Endodermal cell (in vitro differentiated cells): ENCODE data around the gene GSTO2. TPM values are rescaled to one million over a fixed set of nuclear protein-coding genes. Genes with fewer than 3 reads are reported as not detected.
A peak's percentile ranks its signal among the peaks of the same experiment; 100 is the strongest.

ENCODE experiments used
- DNase-seq: peaks from one replicate; pipeline ENCODE4 v3.0.0-alpha.2; 2017
- H3K27ac ChIP-seq: 2 replicates; pipeline ENCODE4 v1.5.1; 2013; ENCODE audit warnings: mild to moderate bottlenecking, low read depth, low read length, moderate library complexity
- H3K27me3 ChIP-seq: 2 replicates; pipeline ENCODE4 v1.6.1; 2013; ENCODE audit warnings: mild to moderate bottlenecking, low read length, moderate library complexity; ENCODE audit not compliant: insufficient read depth, control insufficient read depth, poor library complexity, severe bottlenecking
- H3K36me3 ChIP-seq: 2 replicates; pipeline ENCODE4 v1.7.0; 2013; ENCODE audit warnings: mild to moderate bottlenecking, low read length, moderate library complexity; ENCODE audit not compliant: control insufficient read depth, insufficient read depth
- H3K4me1 ChIP-seq: one replicate; pipeline ENCODE4 v1.7.0; 2013; ENCODE audit warnings: low read length; ENCODE audit not compliant: control insufficient read depth, insufficient read depth
- H3K4me3 ChIP-seq: 2 replicates; pipeline ENCODE4 v1.5.1; 2013; ENCODE audit warnings: mild to moderate bottlenecking, low read length, moderate library complexity
- H3K9ac ChIP-seq: 2 replicates; pipeline ENCODE4 v1.6.1; 2013; ENCODE audit warnings: mild to moderate bottlenecking, low read length, moderate library complexity; ENCODE audit not compliant: poor library complexity, severe bottlenecking; ENCODE audit errors: extremely low read depth
- H3K9me3 ChIP-seq: 2 replicates; pipeline ENCODE4 v1.6.1; 2013; ENCODE audit warnings: mild to moderate bottlenecking, low read length, moderate library complexity; ENCODE audit not compliant: control insufficient read depth
- H3K27ac Mint-ChIP-seq: 2 replicates; pipeline ENCODE4 v1.8.0; 2020; ENCODE audit warnings: mixed read lengths
- H3K27me3 Mint-ChIP-seq: 2 replicates; pipeline ENCODE4 v1.8.0; 2021; ENCODE audit warnings: mild to moderate bottlenecking, mixed read lengths; ENCODE audit not compliant: insufficient read depth
- H3K36me3 Mint-ChIP-seq: 2 replicates; pipeline ENCODE4 v1.8.0; 2020; ENCODE audit warnings: low read depth, mixed read lengths
- H3K4me1 Mint-ChIP-seq: 2 replicates; pipeline ENCODE4 v1.8.0; 2020; ENCODE audit warnings: mixed read lengths
- H3K4me3 Mint-ChIP-seq: 2 replicates; pipeline ENCODE4 v1.8.0; 2020; ENCODE audit warnings: mild to moderate bottlenecking, moderate library complexity, mixed read lengths
- H3K9me3 Mint-ChIP-seq: 2 replicates; pipeline ENCODE4 v1.8.0; 2020; ENCODE audit warnings: mild to moderate bottlenecking, mixed read lengths
- WGBS, 2 experiments: methylation state at CpG; one replicate each; pipeline versions ENCODE4 v1.1.5 to v1.1.7; 2013; ENCODE audit warnings: missing lambda C conversion rate in 2 of 2, mixed read lengths in 1 of 2; ENCODE audit not compliant: insufficient coverage in 1 of 2, insufficient read length in 1 of 2; 5-methylcytosine and 5-hydroxymethylcytosine counted together
- total RNA-seq, 2 donors: library from RNA; stranded (reverse); fragmentation: NEBNext Ultra II Directional in 1 of 2; extraction: Animal tissue kit (Norgen Biotek cat#: 25700) in 1 of 2; gene quantifications; 2 replicates in 1 of 2; 3 replicates in 1 of 2; pipeline ENCODE4 v1.2.1, GENCODE V29; 2021
- TF ChIP-seq, protein P1 (sequence below): fragments of 200-600 bp; sonication (generic); conservative IDR thresholded peaks from 2 replicates; pipeline ENCODE4 v1.5.0; 2021; ENCODE audit warnings: antibody characterized with exemption, mild to moderate bottlenecking

GSTO2 gene
- total RNA-seq, 2 donors from 2014 or later, result 17.8 to 18.8 TPM

DNA sequence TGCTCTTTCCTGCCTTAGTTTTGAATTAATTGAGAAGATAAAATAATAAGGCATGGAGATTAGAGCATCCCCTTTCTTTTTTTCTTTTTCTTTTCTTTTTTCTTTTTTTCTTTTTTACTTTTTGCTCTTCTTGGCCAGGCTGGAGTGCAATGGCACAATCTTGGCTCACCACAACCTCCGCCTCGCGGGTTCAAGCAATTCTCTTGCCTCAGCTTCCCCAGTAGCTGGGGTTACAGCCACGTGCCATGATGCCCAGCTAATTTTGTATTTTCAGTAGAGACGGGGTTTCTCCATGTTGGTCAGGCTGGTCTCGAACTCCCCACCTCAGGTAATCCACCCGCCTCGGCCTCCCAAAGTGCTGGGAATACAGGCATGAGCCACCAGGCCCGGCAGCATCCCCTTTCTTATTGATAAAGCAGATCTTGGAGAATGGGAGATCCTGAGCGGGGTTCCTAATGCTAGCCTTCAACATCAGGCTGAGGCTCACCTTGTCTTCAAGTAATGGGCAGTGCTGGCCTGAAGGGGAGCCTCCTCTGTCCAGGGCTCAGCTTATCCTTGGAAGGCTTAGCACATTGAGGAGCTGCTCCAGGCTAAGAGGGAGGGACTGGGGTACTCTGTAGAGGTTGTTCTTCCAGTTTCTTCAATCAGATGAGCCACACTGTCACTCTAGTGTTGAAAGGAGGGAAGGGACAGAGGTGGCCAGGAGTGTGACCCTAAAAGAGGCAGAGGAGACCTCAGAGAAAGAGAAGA, 27.9 kb downstream of the GSTO2 start:
- no peaks in the 10 kb centered on the region for H3K9me3 ChIP-seq
- H3K4me3 ChIP-seq, result no peak overlapping the region
- no peaks in the 10 kb centered on the region for H3K36me3 Mint-ChIP-seq
- no peaks in the 10 kb centered on the region for H3K27me3 Mint-ChIP-seq
- H3K9me3 Mint-ChIP-seq, result peaks cover under 1% of the 10 kb centered on the region
- H3K4me3 Mint-ChIP-seq, result no peak overlapping the region
- no peaks in the 10 kb centered on the region for H3K27me3 ChIP-seq
- H3K9ac ChIP-seq, result no peak overlapping the region
- TF ChIP-seq, protein P1, sequence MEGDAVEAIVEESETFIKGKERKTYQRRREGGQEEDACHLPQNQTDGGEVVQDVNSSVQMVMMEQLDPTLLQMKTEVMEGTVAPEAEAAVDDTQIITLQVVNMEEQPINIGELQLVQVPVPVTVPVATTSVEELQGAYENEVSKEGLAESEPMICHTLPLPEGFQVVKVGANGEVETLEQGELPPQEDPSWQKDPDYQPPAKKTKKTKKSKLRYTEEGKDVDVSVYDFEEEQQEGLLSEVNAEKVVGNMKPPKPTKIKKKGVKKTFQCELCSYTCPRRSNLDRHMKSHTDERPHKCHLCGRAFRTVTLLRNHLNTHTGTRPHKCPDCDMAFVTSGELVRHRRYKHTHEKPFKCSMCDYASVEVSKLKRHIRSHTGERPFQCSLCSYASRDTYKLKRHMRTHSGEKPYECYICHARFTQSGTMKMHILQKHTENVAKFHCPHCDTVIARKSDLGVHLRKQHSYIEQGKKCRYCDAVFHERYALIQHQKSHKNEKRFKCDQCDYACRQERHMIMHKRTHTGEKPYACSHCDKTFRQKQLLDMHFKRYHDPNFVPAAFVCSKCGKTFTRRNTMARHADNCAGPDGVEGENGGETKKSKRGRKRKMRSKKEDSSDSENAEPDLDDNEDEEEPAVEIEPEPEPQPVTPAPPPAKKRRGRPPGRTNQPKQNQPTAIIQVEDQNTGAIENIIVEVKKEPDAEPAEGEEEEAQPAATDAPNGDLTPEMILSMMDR, result no peak
- H3K4me1 Mint-ChIP-seq, result peaks cover 14% of the 10 kb centered on the region
- 91 to 94% methylated on average over 6 to 10 of the region's 10 CpGs for WGBS, 2 experiments
- DNase-seq, result no peak
- H3K27ac Mint-ChIP-seq, result no peak overlapping the region
- no peak overlapping the region for H3K27ac ChIP-seq
- no peaks in the 10 kb centered on the region for H3K36me3 ChIP-seq
- H3K4me1 ChIP-seq, result peaks cover 8% of the 10 kb centered on the region

DNA sequence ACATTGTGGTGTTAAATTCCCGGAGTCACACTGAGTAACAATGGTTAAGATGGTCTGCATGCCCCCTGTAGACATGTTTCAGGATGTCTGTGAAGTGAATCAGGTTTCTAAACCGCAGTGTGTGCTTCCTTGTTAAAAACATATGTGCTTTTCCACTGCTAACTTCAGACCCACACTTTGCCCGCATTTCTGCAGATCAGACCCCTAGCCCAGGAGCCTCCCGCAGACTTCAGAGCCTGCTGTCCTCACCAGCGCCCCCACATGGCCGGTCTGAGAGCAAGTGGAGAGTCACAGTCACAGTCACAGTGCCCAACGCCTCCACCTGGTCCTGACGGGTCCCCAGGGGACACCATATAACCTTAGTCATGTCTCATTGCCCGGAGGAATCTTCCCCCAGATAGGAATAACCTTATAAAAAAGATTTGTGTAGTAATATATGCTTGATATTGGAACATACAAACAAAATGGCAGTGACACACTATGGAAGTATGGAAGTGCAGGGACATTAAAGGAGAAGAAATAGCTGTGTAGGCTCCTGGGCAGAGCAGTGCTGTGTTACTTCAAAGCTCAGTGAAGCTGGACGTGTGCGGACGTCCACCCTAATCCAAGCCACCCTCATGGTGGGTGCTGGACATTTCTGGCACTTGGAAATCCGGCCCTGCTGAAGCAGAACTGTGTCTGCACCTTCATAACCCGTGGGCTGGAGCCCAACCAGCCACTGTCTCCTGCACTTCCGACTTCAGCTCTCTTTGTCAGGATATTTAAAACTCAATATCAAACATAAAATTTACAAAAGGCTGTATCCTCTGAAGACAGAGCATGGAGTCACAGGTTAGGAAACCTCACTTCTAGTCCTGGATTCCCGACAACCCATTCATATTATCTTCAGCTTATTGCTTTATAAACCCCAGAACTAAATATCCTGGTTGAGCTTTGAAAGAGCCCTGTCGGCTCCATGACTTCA, 29.0 kb downstream of the GSTO2 start:
- H3K9ac ChIP-seq, result no peak overlapping the region
- H3K4me3 Mint-ChIP-seq, result no peak overlapping the region
- H3K27ac Mint-ChIP-seq, result no peak overlapping the region
- H3K27ac ChIP-seq, result no peak overlapping the region
- H3K27me3 Mint-ChIP-seq, result no peaks in the 10 kb centered on the region
- peaks cover 8% of the 10 kb centered on the region for H3K4me1 ChIP-seq
- no peak overlapping the region for H3K4me3 ChIP-seq
- DNase-seq, result peak; percentile 94
- H3K27me3 ChIP-seq, result no peaks in the 10 kb centered on the region
- peaks cover 4% of the 10 kb centered on the region for H3K36me3 Mint-ChIP-seq
- peaks cover 12% of the 10 kb centered on the region for H3K9me3 Mint-ChIP-seq
- peaks cover under 1% of the 10 kb centered on the region for H3K9me3 ChIP-seq
- no peaks in the 10 kb centered on the region for H3K36me3 ChIP-seq
- TF ChIP-seq, protein P1, result peak; percentile 89
- peaks cover 11% of the 10 kb centered on the region for H3K4me1 Mint-ChIP-seq
- 70 to 74% methylated on average over 12 to 16 of the region's 17 CpGs for WGBS, 2 experiments

DNA sequence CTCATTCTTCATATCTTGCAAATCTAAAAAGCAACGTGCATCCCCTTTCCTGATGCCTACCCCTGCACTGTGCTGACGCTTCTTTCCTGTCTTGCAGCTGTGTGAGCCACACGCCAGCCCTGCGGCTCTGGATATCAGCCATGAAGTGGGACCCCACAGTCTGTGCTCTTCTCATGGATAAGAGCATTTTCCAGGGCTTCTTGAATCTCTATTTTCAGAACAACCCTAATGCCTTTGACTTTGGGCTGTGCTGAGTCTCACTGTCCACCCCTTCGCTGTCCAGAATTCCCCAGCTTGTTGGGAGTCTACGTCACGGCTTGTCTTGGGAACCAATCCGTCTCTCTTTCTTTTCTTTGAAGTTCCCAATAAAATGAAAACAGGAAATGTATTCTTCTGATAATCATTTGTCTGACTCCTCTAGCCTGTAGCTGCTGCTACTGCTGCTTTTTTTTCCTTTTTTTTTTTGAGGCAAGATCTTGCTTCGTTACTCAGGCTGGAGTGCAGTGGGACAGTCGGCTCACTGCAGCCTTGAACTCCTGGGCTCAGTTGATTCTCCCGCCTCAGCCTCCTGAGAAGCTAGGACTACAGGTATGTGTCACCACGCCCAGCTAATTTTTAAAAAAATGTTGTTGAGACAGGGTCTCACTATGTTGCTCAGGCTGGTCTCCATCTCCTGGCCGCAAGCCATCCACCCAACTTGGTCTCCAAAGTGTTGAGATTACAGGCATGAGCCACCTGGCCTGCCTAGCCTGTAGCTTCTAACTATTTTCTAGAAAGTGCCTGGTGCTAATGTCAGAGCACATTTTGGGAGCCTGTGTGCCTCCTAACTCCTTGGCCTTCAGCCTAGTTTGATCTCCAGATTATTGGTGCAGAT, 30.3 kb downstream of the GSTO2 start:
- H3K27ac ChIP-seq, result no peak overlapping the region
- no peaks in the 10 kb centered on the region for H3K27me3 ChIP-seq
- no peaks in the 10 kb centered on the region for H3K36me3 ChIP-seq
- no peaks in the 10 kb centered on the region for H3K27me3 Mint-ChIP-seq
- H3K9me3 Mint-ChIP-seq, result peaks cover 25% of the 10 kb centered on the region
- peaks cover 8% of the 10 kb centered on the region for H3K4me1 ChIP-seq
- no peak overlapping the region for H3K4me3 Mint-ChIP-seq
- H3K9me3 ChIP-seq, result peaks cover 13% of the 10 kb centered on the region
- H3K27ac Mint-ChIP-seq, result no peak overlapping the region
- peaks cover 8% of the 10 kb centered on the region for H3K36me3 Mint-ChIP-seq
- no peak overlapping the region for H3K4me3 ChIP-seq
- H3K4me1 Mint-ChIP-seq, result peaks cover 10% of the 10 kb centered on the region
- DNase-seq, result no peak
- 93 to 96% methylated on average over 11 to 13 of the region's 13 CpGs for WGBS, 2 experiments
- no peak overlapping the region for H3K9ac ChIP-seq
- TF ChIP-seq, protein P1, result no peak
